Brain microvascular endothelial cell (primary cell): ENCODE measurements around the gene SURF6.

Experiments
- DNase-seq: peaks from one replicate; pipeline ENCODE4 v3.0.0-alpha.2; 2020
- H3K27ac ChIP-seq: fragments of 250-450 bp; sonication (Bioruptor Pico); 2 replicates; pipeline ENCODE4 v1.5.1; 2020; ENCODE audit warnings: mild to moderate bottlenecking, moderate library complexity
- H3K27me3 ChIP-seq: fragments of 250-450 bp; sonication (Bioruptor Pico); replicated peaks from 2 replicates; pipeline ENCODE4 v1.5.1; 2020; ENCODE audit warnings: mild to moderate bottlenecking
- H3K36me3 ChIP-seq: fragments of 250-450 bp; sonication (Bioruptor Pico); replicated peaks from 2 replicates; pipeline ENCODE4 v1.5.1; 2020; ENCODE audit warnings: mild to moderate bottlenecking
- H3K4me3 ChIP-seq: 2 replicates; pipeline ENCODE4 v1.5.1; 2011; ENCODE audit warnings: low read depth, mild to moderate bottlenecking, control low read depth, low read length, moderate library complexity
- in situ Hi-C: cut with HindIII; loops from 2 replicates; pipeline ENCODE4 v1.10.0; 2017; ENCODE audit warnings: low sequenced_read_pairs, low pct_ligation_motif_present
- TF ChIP-seq, protein P1 (sequence below): IDR thresholded peaks from 2 replicates; pipeline ENCODE4 v1.5.1; 2011; ENCODE audit warnings: low read depth, mild to moderate bottlenecking, moderate library complexity, low read length, control low read depth, inconsistent platforms; ENCODE audit errors: missing control alignments

The SURF6 gene

DNA sequence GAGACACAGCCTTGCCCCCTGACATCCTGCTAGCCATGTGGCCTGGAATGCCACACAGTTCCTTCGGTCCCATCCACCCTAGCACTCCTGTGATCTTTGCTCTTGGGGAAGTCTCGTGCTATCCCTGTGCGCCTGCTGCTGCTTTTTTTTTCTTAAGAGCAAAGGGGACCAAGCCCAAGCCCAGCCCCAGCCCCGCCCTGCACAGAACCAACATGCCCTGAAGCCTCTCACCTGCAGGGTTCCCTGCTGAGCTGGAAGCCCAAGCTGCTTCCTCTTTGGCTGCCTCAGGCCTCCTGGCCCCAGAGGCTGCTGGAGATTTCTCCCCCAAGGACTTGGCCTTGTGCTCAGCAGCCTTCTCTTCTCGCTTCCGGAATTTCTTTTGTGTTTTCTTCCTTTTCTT is 1.8 kb downstream of the SURF6 start:
- no peaks in the 10 kb centered on the region for H3K27me3 ChIP-seq
- TF ChIP-seq, protein P1, sequence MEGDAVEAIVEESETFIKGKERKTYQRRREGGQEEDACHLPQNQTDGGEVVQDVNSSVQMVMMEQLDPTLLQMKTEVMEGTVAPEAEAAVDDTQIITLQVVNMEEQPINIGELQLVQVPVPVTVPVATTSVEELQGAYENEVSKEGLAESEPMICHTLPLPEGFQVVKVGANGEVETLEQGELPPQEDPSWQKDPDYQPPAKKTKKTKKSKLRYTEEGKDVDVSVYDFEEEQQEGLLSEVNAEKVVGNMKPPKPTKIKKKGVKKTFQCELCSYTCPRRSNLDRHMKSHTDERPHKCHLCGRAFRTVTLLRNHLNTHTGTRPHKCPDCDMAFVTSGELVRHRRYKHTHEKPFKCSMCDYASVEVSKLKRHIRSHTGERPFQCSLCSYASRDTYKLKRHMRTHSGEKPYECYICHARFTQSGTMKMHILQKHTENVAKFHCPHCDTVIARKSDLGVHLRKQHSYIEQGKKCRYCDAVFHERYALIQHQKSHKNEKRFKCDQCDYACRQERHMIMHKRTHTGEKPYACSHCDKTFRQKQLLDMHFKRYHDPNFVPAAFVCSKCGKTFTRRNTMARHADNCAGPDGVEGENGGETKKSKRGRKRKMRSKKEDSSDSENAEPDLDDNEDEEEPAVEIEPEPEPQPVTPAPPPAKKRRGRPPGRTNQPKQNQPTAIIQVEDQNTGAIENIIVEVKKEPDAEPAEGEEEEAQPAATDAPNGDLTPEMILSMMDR: no peak
- H3K27ac ChIP-seq: no peak overlapping the region
- no peak for DNase-seq
- H3K36me3 ChIP-seq: peaks cover 43% of the 10 kb centered on the region
- no peak overlapping the region for H3K4me3 ChIP-seq
- in situ Hi-C loops: no loop called here

DNA sequence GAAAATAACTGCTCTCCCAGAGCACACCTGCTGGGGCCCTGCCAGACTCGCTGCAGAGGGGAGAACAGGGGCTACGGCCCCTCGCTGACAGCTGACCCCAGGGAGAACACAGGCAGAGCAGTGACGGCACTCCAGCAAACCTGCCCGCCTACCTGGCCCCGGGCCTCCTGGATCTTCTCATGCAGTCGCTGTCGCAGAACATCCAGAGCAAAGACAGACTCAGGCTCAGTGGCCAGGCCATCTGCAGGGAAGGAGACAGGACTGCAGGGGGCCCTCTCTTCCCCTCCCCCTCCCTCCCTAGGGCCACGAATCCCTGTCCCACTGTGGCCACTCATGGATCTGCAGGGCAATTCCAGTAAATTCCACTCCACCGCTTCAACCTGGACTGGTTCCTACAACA is 2.4 kb downstream of the SURF6 start:
- Histone ChIP-seq H3K27me3 (no peaks in the 10 kb centered on the region), H3K4me3 (no peak overlapping the region), H3K36me3 (peaks cover 43% of the 10 kb centered on the region), H3K27ac (no peak overlapping the region)
- TF ChIP-seq, protein P1: peak; percentile 18
- DNase-seq: no peak
- in situ Hi-C loops: no loop called here

DNA sequence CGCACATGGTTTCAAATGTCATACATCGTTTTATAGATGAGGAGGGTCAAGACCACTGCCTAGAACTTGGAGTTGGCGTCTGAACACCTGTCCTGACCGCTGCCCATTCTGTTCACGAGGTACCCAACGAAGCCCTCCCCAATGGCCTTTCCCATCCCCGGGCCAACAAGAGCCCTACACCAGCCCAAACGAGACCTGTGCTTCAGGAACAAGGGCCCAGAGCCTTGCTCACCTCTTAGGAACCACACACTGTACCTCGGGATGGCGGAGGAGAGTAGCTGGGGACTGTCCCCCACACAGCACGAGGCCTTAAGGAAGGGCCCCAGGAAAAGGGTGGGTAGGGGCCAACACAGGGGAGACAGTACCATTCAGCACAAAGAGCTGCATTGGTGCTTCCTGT is 3.0 kb downstream of the SURF6 start:
- no peak for DNase-seq
- H3K4me3 ChIP-seq: no peak overlapping the region
- H3K27ac ChIP-seq: no peak overlapping the region
- peaks cover 43% of the 10 kb centered on the region for H3K36me3 ChIP-seq
- no peaks in the 10 kb centered on the region for H3K27me3 ChIP-seq
- TF ChIP-seq, protein P1: no peak
- in situ Hi-C loops: no loop called here

DNA sequence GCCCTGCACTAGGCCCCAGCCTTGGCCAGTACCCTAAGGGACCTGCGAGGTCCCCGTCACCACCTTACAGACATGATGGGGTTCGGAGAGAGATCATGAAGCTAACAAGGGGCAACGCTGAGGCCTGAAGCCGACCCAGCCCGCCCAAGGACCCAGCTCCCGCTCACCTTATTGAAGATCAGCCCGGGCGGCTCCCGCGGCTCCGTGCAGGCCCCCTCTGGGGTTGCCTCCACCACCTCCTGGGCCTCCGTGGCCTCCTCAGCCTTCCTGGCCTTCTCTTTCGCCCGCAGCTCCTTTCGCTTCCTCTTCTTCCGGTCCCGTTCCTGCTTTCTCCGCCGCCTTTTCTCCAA is 3.6 kb downstream of the SURF6 start:
- Histone ChIP-seq H3K27ac (no peak overlapping the region), H3K36me3 (peaks cover 43% of the 10 kb centered on the region), H3K4me3 (no peak overlapping the region), H3K27me3 (no peaks in the 10 kb centered on the region)
- in situ Hi-C loops: no loop called here
- TF ChIP-seq, protein P1: no peak
- no peak for DNase-seq

DNA sequence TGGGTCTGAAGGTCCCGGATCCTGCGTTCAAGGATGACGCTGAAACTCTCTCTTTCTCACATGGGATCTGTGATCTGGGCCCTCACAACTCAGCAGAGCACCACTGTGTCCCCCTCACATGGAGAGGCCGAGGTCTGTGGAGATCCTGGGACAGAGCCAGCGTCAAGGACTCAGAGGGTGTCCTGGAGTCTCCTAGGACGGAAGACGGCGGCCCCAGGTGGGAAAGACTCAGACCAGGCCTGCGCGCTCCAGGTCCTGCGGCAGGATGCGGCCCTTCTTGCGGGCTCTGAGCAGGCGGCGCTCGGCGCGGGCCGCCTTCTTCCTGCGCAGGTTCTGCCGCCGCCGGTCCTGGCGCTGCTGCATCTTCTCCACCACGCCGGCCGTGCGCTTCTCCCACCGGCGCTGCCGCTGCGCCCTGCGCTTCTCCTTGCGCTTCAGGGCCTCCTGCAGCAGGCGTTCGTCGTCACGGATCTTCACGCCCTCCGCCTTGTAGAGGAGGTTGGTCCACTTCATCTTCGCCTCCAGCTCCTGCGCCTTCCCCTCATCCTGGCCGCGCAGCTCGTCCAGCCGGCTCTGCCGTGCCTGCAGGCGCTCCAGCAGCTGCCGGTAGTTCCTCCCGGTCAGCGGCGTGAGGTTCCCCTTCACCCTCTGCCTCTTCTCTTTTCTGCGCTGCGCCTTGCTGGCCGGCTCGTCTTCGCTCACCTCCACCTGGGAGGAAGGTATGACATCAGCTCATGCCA is 4.2 kb downstream of the SURF6 start:
- TF ChIP-seq, protein P1: no peak
- in situ Hi-C loops: no loop called here
- Histone ChIP-seq H3K4me3 (no peak overlapping the region), H3K36me3 (peaks cover 43% of the 10 kb centered on the region), H3K27ac (no peak overlapping the region), H3K27me3 (no peaks in the 10 kb centered on the region)
- no peak for DNase-seq

DNA sequence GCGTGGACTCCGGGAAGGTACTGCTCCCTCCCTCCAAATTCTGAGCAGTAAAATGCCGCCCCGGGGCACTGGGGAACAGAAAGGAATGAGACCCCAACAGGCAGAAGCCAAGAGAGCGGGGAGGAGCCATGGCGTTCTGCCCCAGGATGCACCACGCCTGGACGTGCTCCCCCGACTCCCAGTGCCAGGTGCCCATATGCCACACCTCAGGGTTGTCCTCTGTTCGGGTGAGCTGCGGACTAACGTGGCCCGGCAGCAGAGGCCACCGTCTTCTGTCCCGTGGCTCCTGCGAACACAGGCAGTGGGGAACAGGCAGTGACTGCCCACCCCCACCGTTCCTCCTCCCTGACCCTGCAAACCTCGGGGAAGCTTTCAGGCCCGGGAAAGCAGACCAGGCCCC is 4.8 kb downstream of the SURF6 start:
- Histone ChIP-seq H3K27ac (no peak overlapping the region), H3K27me3 (no peaks in the 10 kb centered on the region), H3K36me3 (peaks cover 43% of the 10 kb centered on the region), H3K4me3 (no peak overlapping the region)
- TF ChIP-seq, protein P1: no peak
- no peak for DNase-seq
- in situ Hi-C loops: no loop called here
